GM12865 (cell line): ENCODE results near the gene DAD1.
"Not testable (repeated sequence)": the region's sequence is repeated elsewhere in the genome, so short reads cannot be mapped to it uniquely, and the experiment has no call there.

Source experiments
- DNase-seq: peaks from one replicate; pipeline ENCODE4 v3.0.0; 2010; ENCODE audit warnings: low read depth
- H3K4me3 ChIP-seq: 2 replicates; pipeline ENCODE4 v1.5.1; 2011; ENCODE audit warnings: mild to moderate bottlenecking, low read depth, low read length, control low read depth
- TF ChIP-seq, protein P1 (sequence below): IDR thresholded peaks from 2 replicates; pipeline ENCODE4 v1.5.1; 2011; ENCODE audit warnings: low read length, control low read depth, low read depth, inconsistent platforms; ENCODE audit not compliant: insufficient read depth; ENCODE audit errors: missing control alignments

DAD1 gene

GRCh38 chr14:22627506-22628263 is 38.7 kb upstream of the DAD1 start:
- DNase-seq = no peak
- H3K4me3 ChIP-seq = no peak overlapping the region
- TF ChIP-seq, protein P1, sequence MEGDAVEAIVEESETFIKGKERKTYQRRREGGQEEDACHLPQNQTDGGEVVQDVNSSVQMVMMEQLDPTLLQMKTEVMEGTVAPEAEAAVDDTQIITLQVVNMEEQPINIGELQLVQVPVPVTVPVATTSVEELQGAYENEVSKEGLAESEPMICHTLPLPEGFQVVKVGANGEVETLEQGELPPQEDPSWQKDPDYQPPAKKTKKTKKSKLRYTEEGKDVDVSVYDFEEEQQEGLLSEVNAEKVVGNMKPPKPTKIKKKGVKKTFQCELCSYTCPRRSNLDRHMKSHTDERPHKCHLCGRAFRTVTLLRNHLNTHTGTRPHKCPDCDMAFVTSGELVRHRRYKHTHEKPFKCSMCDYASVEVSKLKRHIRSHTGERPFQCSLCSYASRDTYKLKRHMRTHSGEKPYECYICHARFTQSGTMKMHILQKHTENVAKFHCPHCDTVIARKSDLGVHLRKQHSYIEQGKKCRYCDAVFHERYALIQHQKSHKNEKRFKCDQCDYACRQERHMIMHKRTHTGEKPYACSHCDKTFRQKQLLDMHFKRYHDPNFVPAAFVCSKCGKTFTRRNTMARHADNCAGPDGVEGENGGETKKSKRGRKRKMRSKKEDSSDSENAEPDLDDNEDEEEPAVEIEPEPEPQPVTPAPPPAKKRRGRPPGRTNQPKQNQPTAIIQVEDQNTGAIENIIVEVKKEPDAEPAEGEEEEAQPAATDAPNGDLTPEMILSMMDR = no peak

- no peak for DNase-seq
- no peak overlapping the region for H3K4me3 ChIP-seq
- TF ChIP-seq, protein P1 = no peak
Measured at GRCh38 chr14:22626590-22626989, 37.6 kb upstream of the DAD1 start.

- TF ChIP-seq, protein P1 = no peak
- DNase-seq = no peak
- no peak overlapping the region for H3K4me3 ChIP-seq
Measured at GRCh38 chr14:22623047-22623446, 34.0 kb upstream of the DAD1 start.

DNA sequence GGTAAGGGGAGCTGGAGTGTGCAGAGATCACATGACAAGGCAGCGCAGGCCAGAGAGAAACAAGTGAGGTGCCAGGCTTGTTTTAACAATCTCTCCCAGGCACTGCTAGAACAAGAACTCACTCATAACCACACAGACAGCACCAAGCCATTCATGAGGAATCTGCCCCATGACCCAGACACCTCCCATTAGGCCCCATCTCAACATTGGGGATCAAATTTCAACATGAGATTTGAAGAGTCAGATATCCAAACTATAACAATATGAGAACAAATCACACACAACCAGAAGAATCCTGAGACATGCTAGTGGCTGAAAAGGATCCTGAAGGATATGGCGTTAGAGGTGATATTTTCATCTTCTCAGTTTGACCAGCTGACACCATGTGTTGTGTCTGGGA is 33.2 kb upstream of the DAD1 start:
- no peak for DNase-seq
- H3K4me3 ChIP-seq = no peak overlapping the region
- TF ChIP-seq, protein P1 = no peak

DNA sequence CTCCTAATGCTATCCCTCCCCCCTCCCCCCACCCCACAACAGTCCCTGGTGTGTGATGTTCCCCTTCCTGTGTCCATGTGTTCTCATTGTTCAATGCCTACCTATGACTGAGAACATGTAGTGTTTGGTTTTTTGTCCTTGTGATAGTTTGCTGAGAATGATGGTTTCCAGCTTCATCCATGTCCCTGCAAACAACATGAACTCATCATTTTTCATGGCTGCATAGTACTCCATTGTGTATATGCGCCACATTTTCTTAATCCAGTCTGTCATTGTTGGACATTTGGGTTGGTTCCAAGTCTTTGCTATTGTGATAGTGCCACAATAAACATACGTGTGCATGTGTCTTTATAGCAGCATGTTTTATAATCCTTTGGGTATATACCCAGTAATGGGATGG is 26.7 kb upstream of the DAD1 start:
- not testable (repeated sequence) for DNase-seq, H3K4me3 ChIP-seq

GRCh38 chr14:22614240-22614799 is 25.3 kb upstream of the DAD1 start:
- no peak overlapping the region for H3K4me3 ChIP-seq
- DNase-seq = peak; percentile 39
- TF ChIP-seq, protein P1 = no peak

DNA sequence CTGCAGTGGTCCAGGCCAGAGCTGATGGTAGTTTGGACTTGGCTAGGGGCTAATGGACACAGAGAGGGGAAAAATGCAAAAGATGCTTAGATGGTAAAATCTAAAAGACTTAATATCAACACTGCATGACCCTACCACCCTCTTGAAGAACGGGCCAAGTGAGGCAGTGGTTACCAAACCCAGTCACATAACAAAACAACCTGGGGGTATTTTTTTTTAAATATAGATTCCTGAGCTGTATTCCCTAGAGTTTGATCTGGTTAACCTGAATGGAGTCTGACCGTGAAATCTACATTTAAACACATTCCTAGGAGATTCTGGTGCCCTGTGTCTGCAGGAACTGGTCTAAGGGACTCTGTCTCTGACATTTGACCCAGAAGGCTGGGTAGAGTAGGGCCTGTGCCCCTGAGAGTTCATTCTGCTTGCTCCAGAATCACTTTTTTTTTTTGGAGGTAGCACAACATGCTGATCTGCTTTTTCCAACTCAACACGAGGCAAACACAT is 24.8 kb upstream of the DAD1 start:
- no peak for DNase-seq
- H3K4me3 ChIP-seq = no peak overlapping the region
- TF ChIP-seq, protein P1 = no peak
